Measurements from ENCODE around the gene CCDC187.

- TF ChIP-seq POLR2AphosphoS5 (IDR thresholded peaks at IDR 0.05; ENCODE audit: low read depth, low read length), result no peak
- no peak for TF ChIP-seq REST (IDR thresholded peaks at IDR 0.05; ENCODE audit: insufficient read depth in 1 of 2, low read depth in 2 of 2, low read length in 2 of 2)
- no peak for TF ChIP-seq SIN3A (IDR thresholded peaks at IDR 0.05; ENCODE audit: borderline replicate concordance, insufficient read depth, low read length)
- no peak for TF ChIP-seq TAF1 (IDR thresholded peaks at IDR 0.05; ENCODE audit: borderline replicate concordance, insufficient read depth, low read length)
Measured at GRCh38 chr9:136250676-136251075, 53.2 kb downstream of the CCDC187 start.

All from PFSK-1 (cell line).